B cell (primary cell): ENCODE results near the gene BNIPL. TPM values are rescaled to one million over a fixed set of nuclear protein-coding genes. Genes with fewer than 3 reads are reported as not detected.

Experiments
- ATAC-seq: fragments of 200-7000 bp; cut with Tn5 transposase; one replicate; pipeline ENCODE4 v1.10.0; 2021; ENCODE audit warnings: low read depth, mild to moderate bottlenecking, moderate number of reproducible peaks, moderate library complexity
- CTCF ChIA-PET: fragments of 350-600 bp; sonication (Branson Sonifier 250); formaldehyde crosslinking; loops from one replicate; lab custom pipeline; 2021; ENCODE audit warnings: antibody characterized with exemption, inconsistent platforms; lab: Charles Lee
- POLR2A ChIA-PET: fragments of 350-600 bp; sonication (Branson Sonifier 250); formaldehyde crosslinking; loops from one replicate; lab custom pipeline; 2021; ENCODE audit warnings: antibody characterized with exemption; lab: Charles Lee
- DNase-seq: peaks from one replicate; pipeline ENCODE4 v3.0.0; 2013
- H2AFZ ChIP-seq: 2 replicates; pipeline ENCODE4 v1.6.1; 2012; ENCODE audit warnings: mild to moderate bottlenecking, low read depth, low read length; ENCODE audit not compliant: insufficient read depth, poor library complexity, severe bottlenecking
- H3K27ac ChIP-seq, 2 donors: 1 replicate in 1 of 2; 2 replicates in 1 of 2; pipeline ENCODE4 v1.5.1; 2012 to 2013; ENCODE audit warnings: low read length in 2 of 2, mild to moderate bottlenecking in 2 of 2, moderate library complexity in 1 of 2
- H3K27me3 ChIP-seq, 4 experiments: fragments of 200-600 bp in 1 of 4; sonication (generic) in 1 of 4; replicated peaks in 1 of 4; 1 replicate in 2 of 4; 2 replicates in 2 of 4; pipeline versions ENCODE4 v1.6.1 to v1.7.0; 2013 to 2016; ENCODE audit warnings: low read length in 3 of 4, mild to moderate bottlenecking in 2 of 4, mixed read lengths in 1 of 4, moderate library complexity in 1 of 4; ENCODE audit not compliant: insufficient read depth in 4 of 4, control insufficient read depth in 3 of 4; ENCODE audit errors: control extremely low read depth in 1 of 4
- H3K36me3 ChIP-seq, 2 experiments: replicated peaks in 1 of 2; 1 replicate in 1 of 2; 2 replicates in 1 of 2; pipeline versions ENCODE4 v1.6.1 to v1.7.1; 2013; ENCODE audit warnings: low read length in 1 of 2; ENCODE audit not compliant: insufficient read depth in 2 of 2, control insufficient read depth in 1 of 2; ENCODE audit errors: control extremely low read depth in 1 of 2, extremely low read depth in 1 of 2
- H3K4me1 ChIP-seq, 2 donors: fragments of 200-600 bp in 1 of 2; sonication (generic) in 1 of 2; 1 replicate in 1 of 2; 2 replicates in 1 of 2; pipeline versions ENCODE4 v1.5.1 to v1.6.1; 2013 to 2017; ENCODE audit warnings: low read length in 2 of 2; ENCODE audit not compliant: control insufficient read depth in 2 of 2, insufficient read depth in 2 of 2
- H3K4me2 ChIP-seq: replicated peaks from 2 replicates; pipeline ENCODE3; 2012; ENCODE audit warnings: mild to moderate bottlenecking, low read depth, low read length; ENCODE audit not compliant: poor library complexity, severe bottlenecking
- H3K4me3 ChIP-seq, 5 experiments: fragments of 200-600 bp in 1 of 5; sonication (generic) in 1 of 5; 1 replicate in 3 of 5; 2 replicates in 2 of 5; pipeline versions ENCODE4 v1.5.1 to v1.7.0; 2011 to 2016; ENCODE audit warnings: low read length in 4 of 5, mild to moderate bottlenecking in 4 of 5, low read depth in 2 of 5, control low read depth in 1 of 5, moderate library complexity in 1 of 5; ENCODE audit not compliant: insufficient read depth in 1 of 5; ENCODE audit errors: control extremely low read depth in 1 of 5, extremely low read depth in 1 of 5
- H3K79me2 ChIP-seq: fragments of 200-600 bp; sonication (generic); one replicate; pipeline ENCODE4 v1.6.0; 2016; ENCODE audit warnings: low read length; ENCODE audit not compliant: control insufficient read depth, insufficient read depth
- H3K9ac ChIP-seq: fragments of 200-600 bp; sonication (generic); 2 replicates; pipeline ENCODE4 v1.6.1; 2017; ENCODE audit warnings: mild to moderate bottlenecking, low read length, moderate library complexity
- H3K9me3 ChIP-seq, 3 donors: one replicate each; pipeline versions ENCODE4 v1.6.1 to v1.7.1; 2013; ENCODE audit warnings: low read length in 2 of 3; ENCODE audit not compliant: control insufficient read depth in 2 of 3, insufficient read depth in 1 of 3; ENCODE audit errors: control extremely low read depth in 1 of 3
- H4K20me1 ChIP-seq: 2 replicates; pipeline ENCODE4 v1.6.0; 2012; ENCODE audit warnings: mild to moderate bottlenecking, low read length; ENCODE audit not compliant: insufficient read depth, control insufficient read depth, poor library complexity, severe bottlenecking
- H3K27ac Mint-ChIP-seq: one replicate; pipeline ENCODE4 v1.8.0; 2021; ENCODE audit warnings: mixed read lengths
- H3K27me3 Mint-ChIP-seq: one replicate; pipeline ENCODE4 v1.8.0; 2021; ENCODE audit warnings: mixed read lengths
- H3K4me1 Mint-ChIP-seq: one replicate; pipeline ENCODE4 v1.8.0; 2021; ENCODE audit warnings: mixed read lengths
- H3K4me3 Mint-ChIP-seq: one replicate; pipeline ENCODE4 v1.8.0; 2021; ENCODE audit warnings: mixed read lengths
- H3K9me3 Mint-ChIP-seq: one replicate; pipeline ENCODE4 v1.8.0; 2022; ENCODE audit warnings: mixed read lengths; ENCODE audit not compliant: insufficient read depth
- EZH2 ChIP-seq: IDR thresholded peaks from 2 replicates; pipeline ENCODE4 v1.6.1; 2012; ENCODE audit warnings: borderline replicate concordance, low read depth, mild to moderate bottlenecking, moderate library complexity, low read length; ENCODE audit not compliant: insufficient read depth, poor library complexity, severe bottlenecking
- whole genome bisulfite sequencing: methylation state at CpG from one replicate; pipeline ENCODE4 v1.1.5; 2013; ENCODE audit warnings: missing lambda C conversion rate; ENCODE audit not compliant: insufficient coverage; 5-methylcytosine and 5-hydroxymethylcytosine counted together
- intact Hi-C: fragments of 100-400 bp; cut with micrococcal nuclease; formaldehyde crosslinking; loops from one replicate; pipeline ENCODE4 v1.10.0; 2022
- polyA plus RNA-seq: library from polyadenylated mRNA; depleted of rRNA; stranded (reverse); fragments of >200 nt; gene quantifications from 2 replicates; pipeline ENCODE4 v1.2.3, GENCODE V29; 2012
- total RNA-seq, 2 donors: library from RNA; stranded (reverse); fragments of 120-200 nt in 1 of 2; gene quantifications; 1 replicate in 1 of 2; 2 replicates in 1 of 2; pipeline versions ENCODE4 v1.2.3 to v1.2.4, GENCODE V29; 2013 to 2022
- TF ChIP-seq, protein P1 (sequence below): fragments of 200-600 bp; IDR thresholded peaks from one replicate; pipeline ENCODE4 v1.8.0; 2022; ENCODE audit warnings: antibody characterized with exemption, mild to moderate bottlenecking

Gene BNIPL
- total and polyA plus RNA-seq, 2 donors (not counting 1 experiment from before 2014, with no cell fraction given), result 0.81 to 2.5 TPM

DNA sequence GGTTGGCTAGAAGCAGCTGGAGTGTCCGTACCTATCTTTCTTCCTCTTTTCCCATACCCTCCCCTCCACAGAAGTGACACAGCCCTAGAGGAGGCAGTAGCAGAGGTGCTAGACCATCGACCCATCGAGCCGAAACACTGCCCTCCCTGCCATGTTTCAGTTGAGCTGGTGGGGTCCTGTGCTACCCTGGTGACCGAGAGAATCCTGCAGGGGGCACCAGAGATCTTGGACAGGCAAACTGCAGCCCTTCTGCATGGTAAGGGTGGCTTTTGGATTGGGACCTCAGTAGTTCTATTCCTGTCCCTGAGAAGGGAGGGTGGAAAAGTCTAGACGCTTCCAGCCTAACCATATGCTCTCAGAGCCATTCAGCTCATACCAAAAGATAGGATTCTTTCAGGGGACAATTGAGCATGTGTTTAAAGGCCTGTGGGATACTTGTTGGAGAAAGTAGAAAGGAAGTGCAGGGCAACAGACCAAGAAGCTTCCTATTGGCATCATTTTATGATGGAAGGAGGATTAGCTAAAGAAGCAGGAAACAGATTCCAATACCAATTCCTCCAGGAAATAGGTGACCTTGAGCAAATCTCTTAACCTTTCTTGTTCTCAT, 11.7 kb upstream of the BNIPL start:
- peak; percentile 86 for DNase-seq
- Histone ChIP-seq H3K4me1 (peaks cover 0 to 5% of the 10 kb centered on the region in 2 donors), H4K20me1 (no peaks in the 10 kb centered on the region), H3K27ac (no peak overlapping the region), H3K79me2 (no peaks in the 10 kb centered on the region), H3K36me3 (peaks cover 0 to 32% of the 10 kb centered on the region in 2 experiments), H3K27me3 (no peaks in the 10 kb centered on the region), H3K4me2 (peak overlapping the region; percentile 17), H2AFZ (peak overlapping the region; percentile 35), H3K9ac (no peak overlapping the region), H3K4me3 (no peak overlapping the region), H3K9me3 (no peaks in the 10 kb centered on the region)
- ChIA-PET CTCF (interaction anchor here (0.5 to 6.3 kb wide), 35 partner anchors 13 to 228 kb away, joined by 3 to 61 read pairs (median 4); partner anchors contain the start of genes C1orf56, CDC42SE1, GABPB2 and MINDY1), POLR2A (interaction anchor here (0.6 to 1.0 kb wide), 5 partner anchors 24 to 153 kb away, joined by 3 to 12 read pairs (median 3); no protein-coding TSS in a partner anchor)
- WGBS, result 7% methylated on average over 3 of the region's 6 CpGs
- ATAC-seq, result peak; percentile 98
- no peaks in the 10 kb centered on the region for H3K27me3 Mint-ChIP-seq
- intact Hi-C loops, result loop anchor here (1.0 to 2.0 kb wide), 4 partner anchors 22 to 132 kb away; partner anchors contain the start of genes C1orf56, CDC42SE1, GABPB2 and TNFAIP8L2
- peak overlapping the region; percentile 72 for H3K27ac Mint-ChIP-seq
- H3K4me3 Mint-ChIP-seq, result no peak overlapping the region
- no peak for TF ChIP-seq EZH2
- TF ChIP-seq, protein P1, sequence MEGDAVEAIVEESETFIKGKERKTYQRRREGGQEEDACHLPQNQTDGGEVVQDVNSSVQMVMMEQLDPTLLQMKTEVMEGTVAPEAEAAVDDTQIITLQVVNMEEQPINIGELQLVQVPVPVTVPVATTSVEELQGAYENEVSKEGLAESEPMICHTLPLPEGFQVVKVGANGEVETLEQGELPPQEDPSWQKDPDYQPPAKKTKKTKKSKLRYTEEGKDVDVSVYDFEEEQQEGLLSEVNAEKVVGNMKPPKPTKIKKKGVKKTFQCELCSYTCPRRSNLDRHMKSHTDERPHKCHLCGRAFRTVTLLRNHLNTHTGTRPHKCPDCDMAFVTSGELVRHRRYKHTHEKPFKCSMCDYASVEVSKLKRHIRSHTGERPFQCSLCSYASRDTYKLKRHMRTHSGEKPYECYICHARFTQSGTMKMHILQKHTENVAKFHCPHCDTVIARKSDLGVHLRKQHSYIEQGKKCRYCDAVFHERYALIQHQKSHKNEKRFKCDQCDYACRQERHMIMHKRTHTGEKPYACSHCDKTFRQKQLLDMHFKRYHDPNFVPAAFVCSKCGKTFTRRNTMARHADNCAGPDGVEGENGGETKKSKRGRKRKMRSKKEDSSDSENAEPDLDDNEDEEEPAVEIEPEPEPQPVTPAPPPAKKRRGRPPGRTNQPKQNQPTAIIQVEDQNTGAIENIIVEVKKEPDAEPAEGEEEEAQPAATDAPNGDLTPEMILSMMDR, result peak; percentile 85
- H3K9me3 Mint-ChIP-seq, result no peaks in the 10 kb centered on the region
- peaks cover 6% of the 10 kb centered on the region for H3K4me1 Mint-ChIP-seq

DNA sequence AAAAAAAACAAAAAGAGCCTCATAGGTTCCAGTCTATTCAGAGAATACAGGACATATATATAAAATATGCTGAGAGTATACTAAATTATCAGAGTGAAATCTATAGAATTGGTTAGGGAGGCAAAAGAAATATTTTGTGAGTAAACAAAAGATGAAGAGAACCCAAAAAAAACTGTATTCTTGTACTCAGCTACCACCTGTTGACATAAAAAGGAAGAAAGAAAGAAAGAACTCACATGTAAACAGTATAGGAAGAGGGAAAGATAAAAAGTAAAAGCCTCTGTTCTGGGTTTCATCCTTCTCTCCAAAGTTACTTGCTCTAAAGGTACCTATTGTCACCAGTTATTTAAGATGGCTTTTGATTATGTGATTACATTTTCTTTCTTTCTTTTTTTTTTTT, 9.9 kb upstream of the BNIPL start:
- no peak for DNase-seq
- no peak overlapping the region for H3K4me3 Mint-ChIP-seq
- Histone ChIP-seq H3K9me3 (no peaks in the 10 kb centered on the region), H3K4me2 (no peak overlapping the region), H4K20me1 (no peaks in the 10 kb centered on the region), H3K27me3 (no peaks in the 10 kb centered on the region), H3K4me3 (no peak overlapping the region), H3K9ac (no peak overlapping the region), H3K36me3 (peaks cover 3 to 45% of the 10 kb centered on the region in 2 experiments), H3K4me1 (peaks cover 0 to 5% of the 10 kb centered on the region in 2 donors), H3K27ac (no peak overlapping the region), H3K79me2 (no peaks in the 10 kb centered on the region), H2AFZ (no peak overlapping the region)
- H3K9me3 Mint-ChIP-seq, result no peaks in the 10 kb centered on the region
- intact Hi-C loops, result no loop called here
- ChIA-PET CTCF (interaction anchor here (0.7 to 6.3 kb wide), 7 partner anchors 20 to 418 kb away, joined by 3 to 61 read pairs (median 11); partner anchors contain the start of genes CDC42SE1, GABPB2, MINDY1 and MLLT11), POLR2A (no interaction called here)
- no peak overlapping the region for H3K27ac Mint-ChIP-seq
- peaks cover 6% of the 10 kb centered on the region for H3K4me1 Mint-ChIP-seq
- no peak for ATAC-seq
- TF ChIP-seq, protein P1, result no peak
- no peak for TF ChIP-seq EZH2
- H3K27me3 Mint-ChIP-seq, result no peaks in the 10 kb centered on the region
